ENCODE results near the gene SMIM5. TPM values are rescaled to one million over a fixed set of nuclear protein-coding genes. Genes with fewer than 3 reads are reported as not detected.
A peak's percentile ranks its signal among the peaks of the same experiment; 100 is the strongest.

Gene SMIM5
- total and polyA plus RNA-seq, 2 donors (not counting 3 experiments of a cell fraction or from before 2014, with no cell fraction given) = not detected

DNA sequence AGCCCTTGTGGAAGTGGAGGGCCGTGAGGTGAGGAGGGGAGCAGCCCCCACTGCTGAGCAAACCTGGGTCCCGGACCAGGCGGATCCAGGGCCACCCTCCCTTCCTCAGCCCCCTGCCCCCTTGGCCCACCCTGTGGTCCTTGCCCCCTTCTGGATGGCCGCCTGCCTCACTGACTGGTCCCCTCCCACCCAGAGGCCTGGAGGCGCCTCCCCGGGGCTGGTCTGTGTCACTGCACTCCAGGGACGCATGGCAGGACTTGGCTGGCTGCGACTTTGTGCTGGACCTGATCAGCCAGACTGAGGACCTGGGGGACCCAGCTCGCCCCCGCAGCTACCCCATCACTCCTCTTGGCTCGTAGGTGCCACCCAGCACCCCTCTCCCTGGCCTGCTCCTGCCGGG, 19.2 kb upstream of the SMIM5 start:
- no peak overlapping the region for H3K9ac ChIP-seq (replicated peaks; ENCODE audit: extremely low read depth, insufficient read depth, low read length)
- H3K4me1 ChIP-seq (ENCODE audit: control insufficient read depth, extremely low read depth, insufficient read depth, low read length) = no peaks in the 10 kb centered on the region
- H3K4me2 ChIP-seq (ENCODE audit: insufficient read depth, low read length) = no peak overlapping the region
- ChIA-PET POLR2A (interaction anchor here (0.7 kb wide), 1 partner anchor 17 kb away, joined by 10 read pairs; no protein-coding TSS in a partner anchor), CTCF (interaction anchor here (0.9 to 9.8 kb wide), 3 partner anchors 12 to 134 kb away, joined by 3 to 65 read pairs (median 4); partner anchors contain the start of gene SMIM5)
- no peak overlapping the region for H3K27ac ChIP-seq (ENCODE audit: insufficient read depth, low read depth, low read length)
- intact Hi-C loops (cut with micrococcal nuclease) = no loop called here
- H3K4me3 ChIP-seq (replicated peaks in 1 of 3; ENCODE audit: insufficient read depth in 1 of 3, low read depth in 1 of 3, low read length in 3 of 3) = no peak overlapping the region
- FAIRE-seq = no peak
- dilution Hi-C loops (cut with MboI; ENCODE audit: extremely low pct_ligation_motif_present, low sequenced_read_pairs) = no loop called here
- H3K36me3 ChIP-seq (ENCODE audit: control insufficient read depth in 2 of 2, extremely low read depth in 1 of 2, insufficient read depth in 2 of 2, low read length in 2 of 2) = no peaks in the 10 kb centered on the region
- no peak overlapping the region for H2AFZ ChIP-seq (ENCODE audit: low read depth, low read length)
- TF ChIP-seq JUN (IDR thresholded peaks at IDR 0.05; ENCODE audit: borderline replicate concordance, insufficient read depth, insufficient read length, low read depth) = no peak
- TF ChIP-seq, protein P1, sequence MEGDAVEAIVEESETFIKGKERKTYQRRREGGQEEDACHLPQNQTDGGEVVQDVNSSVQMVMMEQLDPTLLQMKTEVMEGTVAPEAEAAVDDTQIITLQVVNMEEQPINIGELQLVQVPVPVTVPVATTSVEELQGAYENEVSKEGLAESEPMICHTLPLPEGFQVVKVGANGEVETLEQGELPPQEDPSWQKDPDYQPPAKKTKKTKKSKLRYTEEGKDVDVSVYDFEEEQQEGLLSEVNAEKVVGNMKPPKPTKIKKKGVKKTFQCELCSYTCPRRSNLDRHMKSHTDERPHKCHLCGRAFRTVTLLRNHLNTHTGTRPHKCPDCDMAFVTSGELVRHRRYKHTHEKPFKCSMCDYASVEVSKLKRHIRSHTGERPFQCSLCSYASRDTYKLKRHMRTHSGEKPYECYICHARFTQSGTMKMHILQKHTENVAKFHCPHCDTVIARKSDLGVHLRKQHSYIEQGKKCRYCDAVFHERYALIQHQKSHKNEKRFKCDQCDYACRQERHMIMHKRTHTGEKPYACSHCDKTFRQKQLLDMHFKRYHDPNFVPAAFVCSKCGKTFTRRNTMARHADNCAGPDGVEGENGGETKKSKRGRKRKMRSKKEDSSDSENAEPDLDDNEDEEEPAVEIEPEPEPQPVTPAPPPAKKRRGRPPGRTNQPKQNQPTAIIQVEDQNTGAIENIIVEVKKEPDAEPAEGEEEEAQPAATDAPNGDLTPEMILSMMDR (IDR thresholded peaks at IDR 0.05; ENCODE audit: extremely low read depth in 1 of 2, insufficient read depth in 1 of 2, low read depth in 1 of 2, low read length in 2 of 2) = peak in 1 of 2 donors; percentile 9
- TF ChIP-seq MAX (IDR thresholded peaks at IDR 0.05; ENCODE audit: insufficient read depth, insufficient read length) = no peak
- no peaks in the 10 kb centered on the region for H4K20me1 ChIP-seq (replicated peaks; ENCODE audit: control insufficient read depth, extremely low read depth, insufficient read depth, low read length)
- no peaks in the 10 kb centered on the region for H3K79me2 ChIP-seq (ENCODE audit: control insufficient read depth, insufficient read depth, low read length)
- BruUV-seq (replicated peaks) = no TSS peak
- H3K9me1 ChIP-seq (replicated peaks; ENCODE audit: control insufficient read depth, extremely low read depth, insufficient read depth, low read length) = no peaks in the 10 kb centered on the region
- no peaks in the 10 kb centered on the region for H3K27me3 ChIP-seq (ENCODE audit: control insufficient read depth in 2 of 2, insufficient read depth in 2 of 2, low read length in 2 of 2)
- H3K9me3 ChIP-seq (replicated peaks; ENCODE audit: control insufficient read depth, insufficient read depth, low read length) = no peaks in the 10 kb centered on the region
- DNase-seq (ENCODE audit: low read depth, low spot score) = no peak

DNA sequence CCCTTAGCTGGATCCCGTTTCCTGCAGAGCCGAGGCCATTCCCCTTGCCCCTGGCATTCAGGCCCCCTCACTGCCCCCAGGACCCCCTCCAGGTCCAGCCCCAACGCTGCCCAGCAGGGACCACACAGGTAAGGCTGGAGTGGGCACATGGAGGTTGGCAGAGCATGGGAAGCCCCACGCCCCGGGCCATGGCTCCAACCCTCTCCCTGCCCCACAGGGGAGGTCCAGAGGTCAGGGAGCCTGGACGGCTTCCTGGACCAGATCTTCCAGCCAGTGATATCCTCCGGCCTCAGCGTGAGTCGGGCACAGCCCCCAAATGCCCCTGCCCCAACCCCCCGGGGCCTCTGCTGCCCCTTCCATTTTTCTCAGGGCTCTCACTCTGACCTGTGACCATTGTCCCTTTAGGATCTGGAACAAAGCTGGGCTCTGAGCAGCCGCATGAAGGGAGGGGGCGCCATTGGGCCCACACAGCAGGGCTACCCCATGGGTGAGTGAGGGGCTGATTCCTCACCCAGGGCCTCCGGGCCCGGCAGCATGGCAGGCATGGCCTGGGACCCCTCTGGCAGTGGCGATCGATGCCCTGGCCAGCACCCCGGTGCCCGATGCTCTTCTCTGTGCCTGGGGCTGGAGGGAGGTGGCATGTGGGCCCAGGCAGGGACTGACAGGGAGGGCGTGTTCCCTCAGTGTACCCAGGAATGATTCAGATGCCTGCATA, 18.5 kb upstream of the SMIM5 start:
- intact Hi-C loops (cut with micrococcal nuclease) = no loop called here
- BruUV-seq (replicated peaks) = no TSS peak
- CTCF ChIA-PET = interaction anchor here (0.9 to 9.8 kb wide), 4 partner anchors 13 to 133 kb away, joined by 3 to 65 read pairs (median 5); partner anchors contain the start of gene SMIM5
- POLR2A ChIA-PET = interaction anchor here (0.7 kb wide), 1 partner anchor 18 kb away, joined by 10 read pairs; no protein-coding TSS in a partner anchor
- TF ChIP-seq MAX (IDR thresholded peaks at IDR 0.05; ENCODE audit: insufficient read depth, insufficient read length) (no peak), JUN (IDR thresholded peaks at IDR 0.05; ENCODE audit: borderline replicate concordance, insufficient read depth, insufficient read length, low read depth) (no peak), FOS (IDR thresholded peaks at IDR 0.05; ENCODE audit: borderline replicate concordance, insufficient read depth, low read length) (no peak), POLR2A (IDR thresholded peaks at IDR 0.05; ENCODE audit: low read depth, low read length) (no peak), POLR2AphosphoS5 (IDR thresholded peaks at IDR 0.05; ENCODE audit: insufficient read depth, low read depth, low read length) (no peak), MYC (IDR thresholded peaks at IDR 0.05; ENCODE audit: low read depth, low read length) (no peak), EZH2 (IDR thresholded peaks at IDR 0.05; ENCODE audit: borderline replicate concordance, low read depth, low read length, severe bottlenecking) (no peak), GATA2 (IDR thresholded peaks at IDR 0.05; ENCODE audit: insufficient read depth, insufficient read length, low read depth, low read length) (no peak)
- TF ChIP-seq, protein P1 (IDR thresholded peaks at IDR 0.05; ENCODE audit: extremely low read depth in 1 of 2, insufficient read depth in 1 of 2, low read depth in 1 of 2, low read length in 2 of 2) = no peak
- H4K20me1 ChIP-seq (replicated peaks; ENCODE audit: control insufficient read depth, extremely low read depth, insufficient read depth, low read length) = no peaks in the 10 kb centered on the region
- H2AFZ ChIP-seq (ENCODE audit: low read depth, low read length) = no peak overlapping the region
- no peak for DNase-seq (ENCODE audit: low read depth, low spot score)
- H3K9me1 ChIP-seq (replicated peaks; ENCODE audit: control insufficient read depth, extremely low read depth, insufficient read depth, low read length) = no peaks in the 10 kb centered on the region
- H3K27me3 ChIP-seq (ENCODE audit: control insufficient read depth in 2 of 2, insufficient read depth in 2 of 2, low read length in 2 of 2) = no peaks in the 10 kb centered on the region
- H3K27ac ChIP-seq (ENCODE audit: insufficient read depth, low read depth, low read length) = no peak overlapping the region
- H3K9ac ChIP-seq (replicated peaks; ENCODE audit: extremely low read depth, insufficient read depth, low read length) = no peak overlapping the region
- no peaks in the 10 kb centered on the region for H3K79me2 ChIP-seq (ENCODE audit: control insufficient read depth, insufficient read depth, low read length)
- H3K4me2 ChIP-seq (ENCODE audit: insufficient read depth, low read length) = no peak overlapping the region
- H3K36me3 ChIP-seq (ENCODE audit: control insufficient read depth in 2 of 2, extremely low read depth in 1 of 2, insufficient read depth in 2 of 2, low read length in 2 of 2) = no peaks in the 10 kb centered on the region
- H3K9me3 ChIP-seq (replicated peaks; ENCODE audit: control insufficient read depth, insufficient read depth, low read length) = no peaks in the 10 kb centered on the region
- dilution Hi-C loops (cut with MboI; ENCODE audit: extremely low pct_ligation_motif_present, low sequenced_read_pairs) = no loop called here
- no peaks in the 10 kb centered on the region for H3K4me1 ChIP-seq (ENCODE audit: control insufficient read depth, extremely low read depth, insufficient read depth, low read length)
- FAIRE-seq = no peak
- H3K4me3 ChIP-seq (replicated peaks in 1 of 3; ENCODE audit: insufficient read depth in 1 of 3, low read depth in 1 of 3, low read length in 3 of 3) = no peak overlapping the region
